ENCODE results near the gene RPA3. TPM values are rescaled to one million over a fixed set of nuclear protein-coding genes. Genes with fewer than 3 reads are reported as not detected.

Gene RPA3
- 30.5 TPM for polyA plus RNA-seq
- long read RNA-seq, donor 1, partial matches to known transcripts, result 19 of 21 reads
- long read RNA-seq, donor 1, other reads (novel, unspliced or antisense), result 0 of 21 reads
- long read RNA-seq, donor 2, partial matches to known transcripts, result 35 of 38 reads
- long read RNA-seq, donor 2, other reads (novel, unspliced or antisense), result 0 of 38 reads
- long read RNA-seq, donor 3, transcript RPA3-207 (2 exons, 641 nt), result major isoform, 7 of 93 reads
- long read RNA-seq, donor 3, partial matches to known transcripts, result 86 of 93 reads
- long read RNA-seq, donor 3, other reads (novel, unspliced or antisense), result 0 of 93 reads
- long read RNA-seq, donor 4, result 0 reads
- long read RNA-seq, donor 5, partial matches to known transcripts, result 16 of 17 reads
- long read RNA-seq, donor 5, other reads (novel, unspliced or antisense), result 0 of 17 reads
- long read RNA-seq, donor 6, partial matches to known transcripts, result 29 of 32 reads
- long read RNA-seq, donor 6, other reads (novel, unspliced or antisense), result 0 of 32 reads
- long read RNA-seq, donor 7, partial matches to known transcripts, result 23 of 25 reads
- long read RNA-seq, donor 7, other reads (novel, unspliced or antisense), result 0 of 25 reads
- long read RNA-seq, donor 8, partial matches to known transcripts, result 88 of 91 reads
- long read RNA-seq, donor 8, other reads (novel, unspliced or antisense), result 0 of 91 reads
- long read RNA-seq, donor 9, partial matches to known transcripts, result 59 of 60 reads
- long read RNA-seq, donor 9, other reads (novel, unspliced or antisense), result 0 of 60 reads
- long read RNA-seq, donor 10, partial matches to known transcripts, result 69 of 69 reads
- long read RNA-seq, donor 10, other reads (novel, unspliced or antisense), result 0 of 69 reads
- long read RNA-seq, donor 11, partial matches to known transcripts, result 27 of 28 reads
- long read RNA-seq, donor 11, other reads (novel, unspliced or antisense), result 0 of 28 reads

GRCh38 chr7:7718492-7718891, at the start of gene RPA3:
Gene RPA3, minus strand, starts transcription at chr7:7718607. Its CDS starts 78,189 bp downstream, at chr7:7640418.
- no peaks in the 10 kb centered on the region for H3K27me3 ChIP-seq (ENCODE audit: control insufficient read depth, insufficient read depth, low read length)
- H3K4me1 ChIP-seq (ENCODE audit: control insufficient read depth, insufficient read depth, low read length), result no peaks in the 10 kb centered on the region
- no peak within 1 kb of the TSS for H3K27ac ChIP-seq (ENCODE audit: low read length)
- H3K36me3 ChIP-seq (ENCODE audit: control insufficient read depth, insufficient read depth, low read length), result no peaks in the 10 kb centered on the region
- 78% methylated on average over 1 of the region's 1 CpG for WGBS (ENCODE audit: insufficient coverage, low lambda C conversion rate)
- H3K4me3 ChIP-seq (ENCODE audit: low read length), result no peak within 1 kb of the TSS
- peaks cover 4% of the 10 kb centered on the region for H3K9me3 ChIP-seq (ENCODE audit: control insufficient read depth, low read depth, low read length)
- no peak for DNase-seq

GRCh38 chr7:7766671-7767070, 48.3 kb upstream of the RPA3 start:
- H3K36me3 ChIP-seq (ENCODE audit: control insufficient read depth, insufficient read depth, low read length), result no peaks in the 10 kb centered on the region
- H3K9me3 ChIP-seq (ENCODE audit: control insufficient read depth, low read depth, low read length), result no peaks in the 10 kb centered on the region
- H3K4me3 ChIP-seq (ENCODE audit: low read length), result no peak overlapping the region
- no peak overlapping the region for H3K27ac ChIP-seq (ENCODE audit: low read length)
- peaks cover 4% of the 10 kb centered on the region for H3K4me1 ChIP-seq (ENCODE audit: control insufficient read depth, insufficient read depth, low read length)
- no peak for DNase-seq
- no peaks in the 10 kb centered on the region for H3K27me3 ChIP-seq (ENCODE audit: control insufficient read depth, insufficient read depth, low read length)

- peaks cover 4% of the 10 kb centered on the region for H3K4me1 ChIP-seq (ENCODE audit: control insufficient read depth, insufficient read depth, low read length)
- no peak overlapping the region for H3K27ac ChIP-seq (ENCODE audit: low read length)
- no peak overlapping the region for H3K4me3 ChIP-seq (ENCODE audit: low read length)
- H3K27me3 ChIP-seq (ENCODE audit: control insufficient read depth, insufficient read depth, low read length), result no peaks in the 10 kb centered on the region
- H3K9me3 ChIP-seq (ENCODE audit: control insufficient read depth, low read depth, low read length), result no peaks in the 10 kb centered on the region
- DNase-seq, result no peak
- H3K36me3 ChIP-seq (ENCODE audit: control insufficient read depth, insufficient read depth, low read length), result no peaks in the 10 kb centered on the region
Observed at GRCh38 chr7:7765422-7765821, 47.0 kb upstream of the RPA3 start.

- WGBS (ENCODE audit: insufficient coverage, low lambda C conversion rate), result no CpG with 5 or more reads among the region's 3 CpGs
- Histone ChIP-seq H3K27me3 (ENCODE audit: control insufficient read depth, insufficient read depth, low read length) (no peaks in the 10 kb centered on the region), H3K4me3 (ENCODE audit: low read length) (no peak overlapping the region), H3K36me3 (ENCODE audit: control insufficient read depth, insufficient read depth, low read length) (no peaks in the 10 kb centered on the region), H3K27ac (ENCODE audit: low read length) (no peak overlapping the region), H3K9me3 (ENCODE audit: control insufficient read depth, low read depth, low read length) (no peaks in the 10 kb centered on the region), H3K4me1 (ENCODE audit: control insufficient read depth, insufficient read depth, low read length) (peaks cover 4% of the 10 kb centered on the region)
- DNase-seq, result no peak
Observed at GRCh38 chr7:7764520-7765396, 46.4 kb upstream of the RPA3 start.

- peak overlapping the region; percentile 37 for H3K4me3 ChIP-seq (ENCODE audit: low read length)
Observed at GRCh38 chr7:7761974-7762779, 43.8 kb upstream of the RPA3 start.

GRCh38 chr7:7761340-7761973, 43.0 kb upstream of the RPA3 start:
- no peak overlapping the region for H3K4me3 ChIP-seq (ENCODE audit: low read length)
- 94% methylated on average over 4 of the region's 5 CpGs for WGBS (ENCODE audit: insufficient coverage, low lambda C conversion rate)
- no peaks in the 10 kb centered on the region for H3K36me3 ChIP-seq (ENCODE audit: control insufficient read depth, insufficient read depth, low read length)
- H3K27ac ChIP-seq (ENCODE audit: low read length), result peak overlapping the region; percentile 61
- peaks cover 4% of the 10 kb centered on the region for H3K4me1 ChIP-seq (ENCODE audit: control insufficient read depth, insufficient read depth, low read length)
- no peaks in the 10 kb centered on the region for H3K27me3 ChIP-seq (ENCODE audit: control insufficient read depth, insufficient read depth, low read length)
- DNase-seq, result peak; percentile 5 to 54
- no peaks in the 10 kb centered on the region for H3K9me3 ChIP-seq (ENCODE audit: control insufficient read depth, low read depth, low read length)

More at GRCh38 chr7:7761974-7762779, 43.8 kb upstream of the RPA3 start:
- Histone ChIP-seq H3K9me3 (ENCODE audit: control insufficient read depth, low read depth, low read length) (no peaks in the 10 kb centered on the region), H3K27ac (ENCODE audit: low read length) (peak overlapping the region; percentile 61), H3K4me1 (ENCODE audit: control insufficient read depth, insufficient read depth, low read length) (peaks cover 4% of the 10 kb centered on the region), H3K27me3 (ENCODE audit: control insufficient read depth, insufficient read depth, low read length) (no peaks in the 10 kb centered on the region), H3K36me3 (ENCODE audit: control insufficient read depth, insufficient read depth, low read length) (no peaks in the 10 kb centered on the region)
- DNase-seq, result peak; percentile 74 to 91
- WGBS (ENCODE audit: insufficient coverage, low lambda C conversion rate), result 60% methylated on average over 1 of the region's 9 CpGs

GRCh38 chr7:7757576-7757975, 39.2 kb upstream of the RPA3 start:
- peaks cover 4% of the 10 kb centered on the region for H3K4me1 ChIP-seq (ENCODE audit: control insufficient read depth, insufficient read depth, low read length)
- H3K27me3 ChIP-seq (ENCODE audit: control insufficient read depth, insufficient read depth, low read length), result no peaks in the 10 kb centered on the region
- no peaks in the 10 kb centered on the region for H3K9me3 ChIP-seq (ENCODE audit: control insufficient read depth, low read depth, low read length)
- no peak for DNase-seq
- no peak overlapping the region for H3K27ac ChIP-seq (ENCODE audit: low read length)
- no peaks in the 10 kb centered on the region for H3K36me3 ChIP-seq (ENCODE audit: control insufficient read depth, insufficient read depth, low read length)
- H3K4me3 ChIP-seq (ENCODE audit: low read length), result no peak overlapping the region
- WGBS (ENCODE audit: insufficient coverage, low lambda C conversion rate), result no CpG with 5 or more reads among the region's 4 CpGs

GRCh38 chr7:7756577-7756976, 38.2 kb upstream of the RPA3 start:
- DNase-seq, result no peak
- Histone ChIP-seq H3K27ac (ENCODE audit: low read length) (no peak overlapping the region), H3K36me3 (ENCODE audit: control insufficient read depth, insufficient read depth, low read length) (no peaks in the 10 kb centered on the region), H3K27me3 (ENCODE audit: control insufficient read depth, insufficient read depth, low read length) (no peaks in the 10 kb centered on the region), H3K4me1 (ENCODE audit: control insufficient read depth, insufficient read depth, low read length) (peaks cover 2% of the 10 kb centered on the region), H3K9me3 (ENCODE audit: control insufficient read depth, low read depth, low read length) (no peaks in the 10 kb centered on the region), H3K4me3 (ENCODE audit: low read length) (no peak overlapping the region)
- WGBS (ENCODE audit: insufficient coverage, low lambda C conversion rate), result no CpG with 5 or more reads among the region's 3 CpGs

Measured in large intestine (tissue), 12 donors.